ENCODE measurements around the gene CARD16.
"Not testable (repeated sequence)": the region's sequence is repeated elsewhere in the genome, so short reads cannot be mapped to it uniquely, and the experiment has no call there.

GRCh38 chr11:105077141-105077790 is 32.1 kb upstream of the CARD16 start:
- TF ChIP-seq SIN3B (IDR thresholded peaks at IDR 0.05; ENCODE audit: low read depth); MLX (CRISPR knock-in tag; conservative IDR thresholded peaks at IDR 0.05); CEBPB (tag; IDR thresholded peaks at IDR 0.05); RBM22 (IDR thresholded peaks at IDR 0.05; ENCODE audit: low read depth, low read length, poor library complexity, severe bottlenecking); FOXP4 (CRISPR knock-in tag; IDR thresholded peaks at IDR 0.05; ENCODE audit: borderline replicate concordance); ATF2 (CRISPR knock-in tag; IDR thresholded peaks at IDR 0.05): not testable (repeated sequence)
